Subcutaneous adipose tissue (tissue), 4 donors: ENCODE data around the gene PDE8B. TPM values are rescaled to one million over a fixed set of nuclear protein-coding genes. Genes with fewer than 3 reads are reported as not detected.

Experiments used
- total RNA-seq, 4 donors: library from RNA; depleted of rRNA; stranded (reverse); fragments of >200 nt; gene quantifications; one replicate each; pipeline ENCODE4 v1.1.0, GENCODE V29; 2016
- TF ChIP-seq, protein P1 (sequence below): fragments of 450-650 bp; IDR thresholded peaks from one replicate; pipeline ENCODE4 v1.5.1; 2016; ENCODE audit warnings: low read depth, mild to moderate bottlenecking, control low read depth, antibody characterized with exemption, moderate library complexity

Gene PDE8B
- total RNA-seq, 4 donors from 2014 or later, result 17.2 to 106 (median 61.0) TPM

DNA sequence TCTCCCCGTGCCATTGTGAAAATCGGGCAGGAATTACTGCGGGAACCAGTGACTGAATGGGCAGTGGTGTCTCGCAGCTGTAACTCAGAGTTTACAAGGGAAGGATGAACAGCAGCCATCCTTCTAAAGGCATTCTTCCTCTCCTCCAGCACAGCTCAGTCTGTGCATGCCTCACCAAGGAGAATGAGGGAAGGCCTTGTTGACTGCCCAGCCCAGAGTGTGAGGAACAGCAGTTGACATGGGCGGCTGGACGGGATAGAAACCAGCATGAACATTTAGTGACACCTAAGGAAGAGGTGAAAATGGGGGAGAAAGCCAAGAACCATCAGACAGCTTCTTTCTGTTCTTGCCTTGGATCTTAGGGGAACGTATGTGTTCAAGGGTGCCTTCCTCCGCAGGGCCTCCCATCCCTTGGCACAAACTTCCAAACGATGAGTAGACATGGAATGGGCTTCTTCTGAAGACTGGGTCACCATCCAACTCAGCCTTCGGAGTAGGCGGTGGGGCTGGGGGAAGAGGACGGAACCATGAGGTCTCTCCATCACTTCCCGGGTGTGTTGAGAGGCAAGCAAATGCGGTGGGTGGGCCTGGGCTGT, 887 bp upstream of the PDE8B start:
- TF ChIP-seq, protein P1, sequence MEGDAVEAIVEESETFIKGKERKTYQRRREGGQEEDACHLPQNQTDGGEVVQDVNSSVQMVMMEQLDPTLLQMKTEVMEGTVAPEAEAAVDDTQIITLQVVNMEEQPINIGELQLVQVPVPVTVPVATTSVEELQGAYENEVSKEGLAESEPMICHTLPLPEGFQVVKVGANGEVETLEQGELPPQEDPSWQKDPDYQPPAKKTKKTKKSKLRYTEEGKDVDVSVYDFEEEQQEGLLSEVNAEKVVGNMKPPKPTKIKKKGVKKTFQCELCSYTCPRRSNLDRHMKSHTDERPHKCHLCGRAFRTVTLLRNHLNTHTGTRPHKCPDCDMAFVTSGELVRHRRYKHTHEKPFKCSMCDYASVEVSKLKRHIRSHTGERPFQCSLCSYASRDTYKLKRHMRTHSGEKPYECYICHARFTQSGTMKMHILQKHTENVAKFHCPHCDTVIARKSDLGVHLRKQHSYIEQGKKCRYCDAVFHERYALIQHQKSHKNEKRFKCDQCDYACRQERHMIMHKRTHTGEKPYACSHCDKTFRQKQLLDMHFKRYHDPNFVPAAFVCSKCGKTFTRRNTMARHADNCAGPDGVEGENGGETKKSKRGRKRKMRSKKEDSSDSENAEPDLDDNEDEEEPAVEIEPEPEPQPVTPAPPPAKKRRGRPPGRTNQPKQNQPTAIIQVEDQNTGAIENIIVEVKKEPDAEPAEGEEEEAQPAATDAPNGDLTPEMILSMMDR, result no peak

DNA sequence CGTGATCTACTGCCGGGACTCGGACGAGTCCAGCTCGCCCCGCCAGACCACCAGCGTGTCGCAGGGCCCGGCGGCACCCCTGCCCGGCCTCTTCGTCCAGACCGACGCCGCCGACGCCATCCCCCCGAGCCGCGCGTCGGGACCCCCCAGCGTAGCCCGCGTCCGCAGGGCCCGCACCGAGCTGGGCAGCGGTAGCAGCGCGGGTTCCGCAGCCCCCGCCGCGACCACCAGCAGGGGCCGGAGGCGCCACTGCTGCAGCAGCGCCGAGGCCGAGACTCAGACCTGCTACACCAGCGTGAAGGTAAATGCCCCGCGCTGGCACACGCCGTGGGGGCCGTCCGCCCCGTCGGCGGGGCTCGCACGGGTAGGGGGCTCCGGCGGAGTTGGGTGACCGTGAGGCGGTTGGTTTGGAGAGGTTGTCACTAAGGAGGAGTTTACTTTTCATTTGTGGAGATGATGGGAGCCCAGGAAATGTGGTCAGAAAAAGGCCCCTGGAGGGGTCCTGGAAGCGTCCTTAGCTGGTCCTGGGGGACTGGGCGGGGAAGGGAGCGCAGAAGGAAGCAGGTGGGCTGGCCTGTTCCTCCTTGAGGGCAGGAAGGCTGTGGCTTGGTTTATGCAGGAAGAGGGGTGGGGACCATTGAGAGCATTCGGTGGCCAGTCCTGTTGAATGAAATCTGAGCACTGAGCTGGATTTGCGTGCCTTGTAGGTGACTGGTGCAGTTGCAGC, 647 bp downstream of the PDE8B start:
- TF ChIP-seq, protein P1, result no peak

DNA sequence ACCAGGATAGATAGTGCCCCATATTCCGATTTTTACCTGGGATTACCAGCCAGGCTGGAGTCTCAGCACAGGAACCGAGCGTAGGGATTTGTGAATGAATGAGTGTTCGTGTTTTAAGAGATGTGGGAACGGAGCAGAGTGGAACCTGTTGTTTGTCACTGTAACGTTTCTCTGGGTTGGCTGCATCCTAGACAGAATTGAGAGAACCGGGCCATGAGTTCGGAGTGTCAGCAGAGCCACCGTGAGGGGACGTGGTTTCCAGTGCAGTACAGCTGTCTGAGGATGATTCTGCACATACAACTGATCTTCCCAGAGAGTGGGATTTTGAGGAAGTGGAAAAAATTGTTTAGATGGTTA, 1.2 kb downstream of the PDE8B start:
- TF ChIP-seq, protein P1, result no peak

DNA sequence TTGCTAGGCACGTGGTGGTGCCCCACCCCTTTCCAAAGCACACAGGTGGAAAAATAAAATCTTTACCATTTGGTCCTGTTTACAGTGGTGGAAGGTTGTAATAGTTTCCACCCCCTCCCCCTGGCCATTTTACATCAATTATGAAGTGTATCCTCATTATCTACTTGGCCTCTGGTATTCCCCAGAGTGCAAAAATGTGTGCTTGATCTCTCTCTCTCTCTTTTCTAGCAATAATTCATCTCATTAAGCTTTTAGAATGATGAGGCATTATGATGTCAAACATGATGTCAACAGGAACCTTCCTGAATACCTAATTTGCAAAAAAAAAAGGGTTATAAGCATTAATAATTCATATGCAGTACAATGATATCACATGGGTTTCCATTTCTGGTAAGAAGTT, 3.1 kb downstream of the PDE8B start:
- TF ChIP-seq, protein P1, result no peak

DNA sequence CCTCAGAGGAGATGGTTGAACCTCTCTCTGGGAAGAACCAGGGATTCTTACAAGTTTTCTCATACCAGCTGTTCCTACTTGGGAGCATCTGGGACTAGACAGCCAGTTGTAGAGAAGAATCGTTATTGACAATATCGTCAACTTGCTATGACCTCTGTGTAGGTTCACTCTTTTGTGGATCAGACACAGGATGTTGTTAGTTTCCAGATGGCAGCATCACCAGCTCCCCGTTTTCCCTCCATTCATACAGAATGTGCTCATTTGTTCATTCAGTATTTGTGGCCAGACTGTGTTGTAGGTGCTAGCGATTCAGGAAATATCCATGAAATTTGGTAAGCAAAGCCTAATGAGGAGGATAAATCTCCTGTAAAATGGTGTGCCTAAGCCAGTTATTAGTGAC, 3.7 kb downstream of the PDE8B start:
- TF ChIP-seq, protein P1, result no peak

DNA sequence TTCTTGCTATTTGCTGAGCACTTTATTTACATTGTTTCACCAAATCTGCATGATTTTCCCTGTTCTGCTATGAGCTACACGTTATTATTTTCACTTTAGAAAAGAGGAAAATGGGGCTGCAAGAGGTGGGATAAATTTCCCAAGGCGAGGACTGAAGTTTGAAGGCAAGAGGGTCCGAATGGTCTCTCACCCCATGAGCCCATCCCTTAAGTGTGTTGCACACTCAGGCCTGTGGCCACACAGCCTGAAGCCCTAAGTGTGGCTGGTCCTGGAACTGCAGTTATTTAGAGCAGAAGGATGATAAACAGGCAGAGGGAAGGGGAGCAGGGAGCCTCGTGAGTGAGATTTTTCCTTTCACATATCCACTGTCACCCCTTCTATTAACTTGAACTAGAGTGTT, 7.8 kb downstream of the PDE8B start:
- TF ChIP-seq, protein P1, result no peak

DNA sequence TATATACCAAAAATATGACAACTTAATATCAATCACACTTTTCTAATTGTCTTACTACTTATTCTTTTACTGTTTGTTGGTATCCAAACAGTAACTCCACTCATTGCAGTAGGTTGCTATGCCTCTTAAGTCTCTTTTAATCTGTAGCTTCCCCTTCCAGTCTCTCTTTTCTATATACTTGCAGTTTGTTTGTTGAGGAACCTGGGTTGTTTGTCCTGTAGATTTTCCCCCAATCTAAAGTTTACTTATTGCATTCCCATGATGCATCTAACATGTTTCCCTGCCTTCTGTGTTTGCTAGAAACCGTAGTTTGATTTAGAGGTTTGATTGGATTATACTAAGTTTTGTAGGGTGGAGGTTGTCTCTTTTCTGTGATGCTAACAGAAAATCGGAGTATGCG, 10.6 kb downstream of the PDE8B start:
- TF ChIP-seq, protein P1, result no peak
